Measurements from ENCODE around the gene CDK7. TPM values are rescaled to one million over a fixed set of nuclear protein-coding genes. Genes with fewer than 3 reads are reported as not detected.

CDK7 gene
- total RNA-seq, 1 experiment from 2014 or later, result 44.4 TPM

GRCh38 chr5:69312459-69313160 is 77.9 kb downstream of the CDK7 start:
- ATAC-seq (no peak), DNase-seq (ENCODE audit: low read depth, low spot score) (no peak)
- no TSS peak for BruUV-seq (replicated peaks)
- Histone ChIP-seq H3K4me3 (ENCODE audit: low read depth in 2 of 2, low read length in 2 of 2) (no peak overlapping the region), H3K9me3 (ENCODE audit: control insufficient read depth, insufficient read depth, low read depth, low read length) (no peaks in the 10 kb centered on the region), H3K36me3 (ENCODE audit: control insufficient read depth, insufficient read depth, low read length) (no peaks in the 10 kb centered on the region; the same call in 1 of the 2 replicates), H3K4me1 (ENCODE audit: control insufficient read depth, insufficient read depth, low read length) (no peaks in the 10 kb centered on the region), H3K27ac (ENCODE audit: low read length) (no peak overlapping the region), H3K27me3 (ENCODE audit: control insufficient read depth, insufficient read depth, low read length) (no peaks in the 10 kb centered on the region)
- CTCF ChIA-PET, result no interaction called here
- TF ChIP-seq, protein P1, sequence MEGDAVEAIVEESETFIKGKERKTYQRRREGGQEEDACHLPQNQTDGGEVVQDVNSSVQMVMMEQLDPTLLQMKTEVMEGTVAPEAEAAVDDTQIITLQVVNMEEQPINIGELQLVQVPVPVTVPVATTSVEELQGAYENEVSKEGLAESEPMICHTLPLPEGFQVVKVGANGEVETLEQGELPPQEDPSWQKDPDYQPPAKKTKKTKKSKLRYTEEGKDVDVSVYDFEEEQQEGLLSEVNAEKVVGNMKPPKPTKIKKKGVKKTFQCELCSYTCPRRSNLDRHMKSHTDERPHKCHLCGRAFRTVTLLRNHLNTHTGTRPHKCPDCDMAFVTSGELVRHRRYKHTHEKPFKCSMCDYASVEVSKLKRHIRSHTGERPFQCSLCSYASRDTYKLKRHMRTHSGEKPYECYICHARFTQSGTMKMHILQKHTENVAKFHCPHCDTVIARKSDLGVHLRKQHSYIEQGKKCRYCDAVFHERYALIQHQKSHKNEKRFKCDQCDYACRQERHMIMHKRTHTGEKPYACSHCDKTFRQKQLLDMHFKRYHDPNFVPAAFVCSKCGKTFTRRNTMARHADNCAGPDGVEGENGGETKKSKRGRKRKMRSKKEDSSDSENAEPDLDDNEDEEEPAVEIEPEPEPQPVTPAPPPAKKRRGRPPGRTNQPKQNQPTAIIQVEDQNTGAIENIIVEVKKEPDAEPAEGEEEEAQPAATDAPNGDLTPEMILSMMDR (IDR thresholded peaks at IDR 0.05), result no peak
- TF ChIP-seq POLR2AphosphoS5 (IDR thresholded peaks at IDR 0.05; ENCODE audit: low read depth, low read length), result no peak
- TF ChIP-seq SIN3A (IDR thresholded peaks at IDR 0.05; ENCODE audit: borderline replicate concordance, insufficient read depth, low read depth, low read length), result no peak
- TF ChIP-seq TCF7L2 (IDR thresholded peaks at IDR 0.05; ENCODE audit: low read depth, low read length), result no peak
- TF ChIP-seq REST (IDR thresholded peaks at IDR 0.05; ENCODE audit: insufficient read depth in 1 of 2, low read depth in 2 of 2, low read length in 1 of 2), result no peak
- in situ Hi-C loops (cut with HindIII; ENCODE audit: low pct_unique_long_range_greater_than_20kb, low sequenced_read_pairs) (no loop called here), intact Hi-C loops (cut with micrococcal nuclease; ENCODE audit: unreplicated experiment) (no loop called here)
- POLR2A ChIA-PET, result no interaction called here

DNA sequence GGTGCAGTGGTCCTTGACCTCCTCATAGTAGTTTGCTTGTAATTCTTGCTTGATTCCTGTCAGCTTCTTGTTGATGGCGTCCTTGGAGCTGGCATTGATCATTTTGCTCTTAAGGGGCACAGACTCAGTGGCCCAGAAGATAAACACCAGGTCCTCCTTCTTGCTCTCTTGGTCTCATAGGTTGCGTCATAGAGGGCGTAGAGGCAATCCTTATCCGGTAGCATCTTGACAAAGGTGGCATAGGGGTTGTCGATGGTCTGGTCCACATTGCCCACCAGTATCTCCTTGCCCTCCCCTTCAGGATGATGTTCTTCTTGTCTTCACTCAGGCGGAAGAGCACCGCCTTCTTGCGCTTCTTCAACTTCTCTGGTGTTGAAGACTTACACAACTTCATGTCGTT is 78.7 kb downstream of the CDK7 start:
- in situ Hi-C loops (cut with HindIII; ENCODE audit: low pct_unique_long_range_greater_than_20kb, low sequenced_read_pairs) (no loop called here), intact Hi-C loops (cut with micrococcal nuclease; ENCODE audit: unreplicated experiment) (no loop called here)
- Histone ChIP-seq H3K4me1 (ENCODE audit: control insufficient read depth, insufficient read depth, low read length) (no peaks in the 10 kb centered on the region), H3K36me3 (ENCODE audit: control insufficient read depth, insufficient read depth, low read length) (no peaks in the 10 kb centered on the region; the same call in 1 of the 2 replicates), H3K27ac (ENCODE audit: low read length) (no peak overlapping the region), H3K9me3 (ENCODE audit: control insufficient read depth, insufficient read depth, low read depth, low read length) (no peaks in the 10 kb centered on the region), H3K4me3 (ENCODE audit: low read depth in 2 of 2, low read length in 2 of 2) (no peak overlapping the region), H3K27me3 (ENCODE audit: control insufficient read depth, insufficient read depth, low read length) (no peaks in the 10 kb centered on the region)
- no peak for DNase-seq (ENCODE audit: low read depth, low spot score)
- ChIA-PET POLR2A (no interaction called here), CTCF (no interaction called here)
- TF ChIP-seq POLR2AphosphoS5 (IDR thresholded peaks at IDR 0.05; ENCODE audit: low read depth, low read length), result no peak
- no peak for ATAC-seq
- BruUV-seq (replicated peaks), result no TSS peak

GRCh38 chr5:69315972-69316371 is 81.3 kb downstream of the CDK7 start:
- H3K4me1 ChIP-seq (ENCODE audit: control insufficient read depth, insufficient read depth, low read length), result no peaks in the 10 kb centered on the region
- ATAC-seq (no peak), DNase-seq (ENCODE audit: low read depth, low spot score) (no peak)
- no peaks in the 10 kb centered on the region for H3K27me3 ChIP-seq (ENCODE audit: control insufficient read depth, insufficient read depth, low read length)
- ChIA-PET POLR2A (interaction anchor here (0.7 kb wide), 2 partner anchors 29 to 223 kb away, joined by 6 to 7 read pairs; no protein-coding TSS in a partner anchor), CTCF (no interaction called here)
- no TSS peak for BruUV-seq (replicated peaks)
- H3K4me3 ChIP-seq (ENCODE audit: low read depth in 2 of 2, low read length in 2 of 2), result no peak overlapping the region
- in situ Hi-C loops (cut with HindIII; ENCODE audit: low pct_unique_long_range_greater_than_20kb, low sequenced_read_pairs) (no loop called here), intact Hi-C loops (cut with micrococcal nuclease; ENCODE audit: unreplicated experiment) (no loop called here)
- no peaks in the 10 kb centered on the region for H3K9me3 ChIP-seq (ENCODE audit: control insufficient read depth, insufficient read depth, low read depth, low read length)
- TF ChIP-seq POLR2AphosphoS5 (IDR thresholded peaks at IDR 0.05; ENCODE audit: low read depth, low read length) (no peak), TCF7L2 (IDR thresholded peaks at IDR 0.05; ENCODE audit: low read depth, low read length) (no peak), SIN3A (IDR thresholded peaks at IDR 0.05; ENCODE audit: borderline replicate concordance, insufficient read depth, low read depth, low read length) (no peak), REST (IDR thresholded peaks at IDR 0.05; ENCODE audit: insufficient read depth in 1 of 2, low read depth in 2 of 2, low read length in 1 of 2) (no peak)
- TF ChIP-seq, protein P1 (IDR thresholded peaks at IDR 0.05), result no peak
- no peak overlapping the region for H3K27ac ChIP-seq (ENCODE audit: low read length)
- H3K36me3 ChIP-seq (ENCODE audit: control insufficient read depth, insufficient read depth, low read length), result no peaks in the 10 kb centered on the region

Data from Panc1 (cell line).